A549 (cell line): ENCODE measurements around the gene DOCK10. TPM values are rescaled to one million over a fixed set of nuclear protein-coding genes. Genes with fewer than 3 reads are reported as not detected.

ENCODE experiments used
- ATAC-seq, 2 experiments: fragments of 200-7000 bp in 1 of 2; fragments of >200 bp in 1 of 2; cut with Nextera tagmentation in 1 of 2; cut with Tn5 transposase in 1 of 2; 3 replicates each; pipeline versions ENCODE4 v1.8.0 to v1.9.1; 2018 to 2020; ENCODE audit warnings: mild to moderate bottlenecking in 1 of 2, moderate library complexity in 1 of 2
- CTCF ChIA-PET: fragments of 300-600 bp; sonication (Branson Sonifier 250); formaldehyde crosslinking; extraction: SDS; loops from one replicate; lab custom pipeline; 2021; ENCODE audit warnings: antibody characterized with exemption, inconsistent platforms; lab: Yijun Ruan, JAX
- POLR2A ChIA-PET: fragments of 350-600 bp; formaldehyde crosslinking; extraction: SDS; loops from one replicate; lab custom pipeline; 2021; ENCODE audit warnings: antibody characterized with exemption, inconsistent platforms; lab: Yijun Ruan, JAX
- DNase-seq, 2 experiments: peaks; one replicate each; pipeline versions ENCODE4 v3.0.0 to v3.0.0-alpha.2; 2011 to 2016; ENCODE audit warnings: low read depth in 1 of 2, low spot score in 1 of 2
- FAIRE-seq: peaks from 2 replicates; lab custom pipeline; 2011; peaks lifted over from hg19 to GRCh38; lab: Jason Lieb, UNC
- H3K27ac ChIP-seq, 2 experiments: fragments of >200 bp; sonication (Bioruptor Twin); formaldehyde crosslinking; 3 replicates each; pipeline ENCODE4 v1.5.1; 2016 to 2017
- H3K4me1 ChIP-seq: fragments of >200 bp; sonication (Bioruptor Twin); formaldehyde crosslinking; 3 replicates; pipeline ENCODE4 v1.6.1; 2016
- H3K4me2 ChIP-seq: fragments of >200 bp; sonication (Bioruptor Twin); formaldehyde crosslinking; 3 replicates; pipeline ENCODE4 v1.6.1; 2016
- H3K4me3 ChIP-seq: fragments of >200 bp; sonication (Bioruptor Twin); formaldehyde crosslinking; 3 replicates; pipeline ENCODE4 v1.5.1; 2016
- H3K9me3 ChIP-seq: fragments of >200 bp; sonication (Bioruptor Twin); formaldehyde crosslinking; 3 replicates; pipeline ENCODE4 v1.6.1; 2016
- CBX2 ChIP-seq: fragments of 200-600 bp; sonication (generic); IDR thresholded peaks from 2 replicates; pipeline ENCODE4 v1.6.1; 2016; ENCODE audit warnings: low read depth, mild to moderate bottlenecking, borderline replicate concordance
- FOSB ChIP-seq: fragments of 250-450 bp; sonication (Bioruptor Pico); IDR thresholded peaks from 2 replicates; pipeline ENCODE4 v1.5.0; 2020; ENCODE audit warnings: mild to moderate bottlenecking, moderate library complexity
- FOSL2 ChIP-seq, 2 experiments: fragments of 450-650 bp in 1 of 2; fragments of >200 bp in 1 of 2; sonication (Bioruptor Twin) in 1 of 2; formaldehyde crosslinking; IDR thresholded peaks; 2 replicates each; pipeline versions ENCODE4 v1.5.0 to v1.6.1; 2016 to 2020; ENCODE audit warnings: mild to moderate bottlenecking in 1 of 2, moderate library complexity in 1 of 2
- HDAC2 ChIP-seq: fragments of 200-600 bp; sonication (generic); IDR thresholded peaks from 2 replicates; pipeline ENCODE4 v1.6.1; 2016
- JUN ChIP-seq, 2 experiments: fragments of >200 bp; sonication (Bioruptor Twin); formaldehyde crosslinking; IDR thresholded peaks; 2 replicates in 1 of 2; 3 replicates in 1 of 2; pipeline ENCODE4 v1.6.1; 2016 to 2017
- MAZ ChIP-seq: fragments of 150-350 bp; IDR thresholded peaks from 2 replicates; pipeline ENCODE4 v1.6.1; 2014; ENCODE audit warnings: antibody characterized with exemption, low read depth, low read length, borderline replicate concordance
- NFE2L2 ChIP-seq: fragments of 150-350 bp; conservative IDR thresholded peaks from 2 replicates; pipeline ENCODE4 v1.6.1; 2014; ENCODE audit warnings: low read length
- POLR2AphosphoS2 ChIP-seq: conservative IDR thresholded peaks from 2 replicates; pipeline ENCODE4 v1.6.1; 2012; ENCODE audit warnings: low read length, improper control_type of control experiment, inconsistent platforms
- RCOR1 ChIP-seq: fragments of 150-350 bp; IDR thresholded peaks from 2 replicates; pipeline ENCODE4 v1.6.1; 2014; ENCODE audit warnings: antibody characterized with exemption, low read length, low read depth
- RFX5 ChIP-seq: fragments of 450-650 bp; IDR thresholded peaks from 2 replicates; pipeline ENCODE4 v1.7.1; 2014; ENCODE audit warnings: antibody characterized with exemption, mild to moderate bottlenecking, moderate library complexity
- SMC3 ChIP-seq: fragments of >200 bp; sonication (Bioruptor Twin); formaldehyde crosslinking; IDR thresholded peaks from 3 replicates; pipeline ENCODE4 v1.6.1; 2018; ENCODE audit warnings: inconsistent platforms
- SREBF2 ChIP-seq: fragments of 450-650 bp; IDR thresholded peaks from 2 replicates; pipeline ENCODE4 v1.6.1; 2014; ENCODE audit warnings: mild to moderate bottlenecking, moderate library complexity
- TFCP2L1 ChIP-seq: fragments of 250-450 bp; sonication (Bioruptor Pico); IDR thresholded peaks from 2 replicates; pipeline ENCODE4 v1.5.0; 2021; ENCODE audit warnings: mild to moderate bottlenecking
- ZFP36 ChIP-seq: fragments of 450-650 bp; IDR thresholded peaks from 2 replicates; pipeline ENCODE4 v1.6.1; 2014; ENCODE audit warnings: borderline replicate concordance; ENCODE audit not compliant: partially characterized antibody
- ZSCAN20 ChIP-seq: fragments of 250-450 bp; sonication (Bioruptor Pico); IDR thresholded peaks from 2 replicates; pipeline ENCODE4 v1.8.0; 2022; ENCODE audit warnings: mild to moderate bottlenecking, moderate library complexity
- WGBS: methylation state at CpG from one replicate; pipeline ENCODE4 v1.1.6; 2017; ENCODE audit errors: missing lambda C conversion rate; 5-methylcytosine and 5-hydroxymethylcytosine counted together
- polyA plus RNA-seq, 4 experiments: library from polyadenylated mRNA; depleted of rRNA in 3 of 4; stranded (reverse); fragments of >200 nt; fragmentation: RNase III in 1 of 4; extraction: RNeasy Plus Mini Kit Qiagen cat#74134 plus additional on column Dnase treatment in 1 of 4; gene quantifications; 2 replicates in 3 of 4; 3 replicates in 1 of 4; pipeline ENCODE4 v1.2.3, GENCODE V29; 2011 to 2017
- TF ChIP-seq, protein P1 (sequence below): fragments of >200 bp; sonication (Bioruptor Twin); formaldehyde crosslinking; IDR thresholded peaks from 2 replicates; pipeline ENCODE4 v1.6.1; 2016
- TF ChIP-seq, protein P2 (sequence below): fragments of 450-650 bp; IDR thresholded peaks from 2 replicates; pipeline ENCODE4 v1.6.1; 2014; ENCODE audit warnings: antibody characterized with exemption
- TF ChIP-seq, protein P3 (sequence below): fragments of 250-450 bp; sonication (Bioruptor Pico); IDR thresholded peaks from 2 replicates; pipeline ENCODE4 v1.5.0; 2020; ENCODE audit warnings: low read depth, mild to moderate bottlenecking, moderate library complexity
- TF ChIP-seq, protein P4 (sequence below): fragments of 150-350 bp; IDR thresholded peaks from 2 replicates; pipeline ENCODE4 v1.6.1; 2014; ENCODE audit warnings: low read depth, mild to moderate bottlenecking, low read length
- TF ChIP-seq, protein P5 (sequence below): fragments of 250-450 bp; sonication (Bioruptor Pico); IDR thresholded peaks from 2 replicates; pipeline ENCODE4 v1.5.0; 2021; ENCODE audit warnings: mild to moderate bottlenecking, moderate library complexity, borderline replicate concordance

The DOCK10 gene
- polyA plus RNA-seq, 2 of the 4 experiments (the other 2 are of a cell fraction) = 43.0 to 45.3 TPM

DNA sequence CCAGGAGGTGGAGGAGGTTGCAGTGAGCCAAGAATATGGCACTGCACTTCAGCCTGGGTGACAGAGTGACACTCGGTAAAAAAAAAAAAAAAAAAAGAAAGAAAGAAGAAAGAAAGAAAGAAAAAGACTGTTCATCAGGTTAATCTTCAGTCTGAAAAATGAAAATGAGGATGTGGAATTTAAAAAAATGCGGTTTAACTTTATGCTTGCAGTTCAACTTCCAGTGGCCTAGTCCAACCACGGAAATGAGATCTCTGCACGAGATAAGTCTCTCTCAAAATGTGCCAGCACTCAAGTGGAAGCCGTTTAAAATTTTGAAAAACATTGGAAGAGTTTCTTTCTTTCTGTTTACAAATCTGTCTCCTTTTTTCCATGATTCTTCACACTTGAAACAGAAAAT lies 112.1 kb downstream of the DOCK10 start:
- no peak overlapping the region for H3K4me2 ChIP-seq
- 86% methylated on average over 5 of the region's 5 CpGs for WGBS
- peaks cover 11% of the 10 kb centered on the region for H3K4me1 ChIP-seq
- H3K27ac ChIP-seq = no peak overlapping the region
- H3K4me3 ChIP-seq = no peak overlapping the region
- H3K9me3 ChIP-seq = no peaks in the 10 kb centered on the region
- POLR2A ChIA-PET = no interaction called here
- no peak for ATAC-seq
- CTCF ChIA-PET = interaction anchor here (1.1 kb wide), 1 partner anchor 127 kb away, joined by 3 read pairs; no protein-coding TSS in a partner anchor
- no peak for FAIRE-seq
- TF ChIP-seq FOSL2 (IDR thresholded peaks at IDR 0.05) = no peak
- no peak for TF ChIP-seq FOSL2 (CRISPR knock-in tag; IDR thresholded peaks at IDR 0.05)
- no peak for TF ChIP-seq CBX2
- no peak for TF ChIP-seq ZSCAN20
- TF ChIP-seq SMC3 = no peak
- no peak for TF ChIP-seq HDAC2
- no peak for TF ChIP-seq POLR2AphosphoS2
- TF ChIP-seq, protein P1, sequence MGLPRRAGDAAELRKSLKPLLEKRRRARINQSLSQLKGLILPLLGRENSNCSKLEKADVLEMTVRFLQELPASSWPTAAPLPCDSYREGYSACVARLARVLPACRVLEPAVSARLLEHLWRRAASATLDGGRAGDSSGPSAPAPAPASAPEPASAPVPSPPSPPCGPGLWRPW = no peak
- DNase-seq = no peak

DNA sequence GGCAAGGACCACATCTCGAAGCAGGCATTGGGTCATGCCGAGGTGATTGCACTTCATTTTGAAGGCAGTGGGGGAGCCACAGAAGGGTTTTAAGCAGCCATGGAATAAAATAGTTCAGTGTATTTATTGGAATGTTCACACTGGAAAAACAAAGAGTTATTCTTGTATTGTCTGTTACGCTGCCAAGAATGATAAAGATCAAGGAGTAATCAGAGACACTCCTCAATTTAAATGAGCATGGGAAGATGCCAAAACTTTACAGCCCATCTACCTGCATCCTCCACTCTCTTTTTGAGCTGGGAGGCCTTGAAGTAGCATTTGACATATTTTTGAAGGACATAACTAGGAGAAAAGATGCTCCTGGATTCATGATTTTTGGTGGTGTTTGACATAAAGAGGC lies 112.8 kb downstream of the DOCK10 start:
- ATAC-seq (no peak), FAIRE-seq (no peak), DNase-seq (no peak)
- TF ChIP-seq, protein P1 = no peak
- TF ChIP-seq ZFP36 (no peak), SMC3 (no peak), FOSB (CRISPR knock-in tag) (no peak), SREBF2 (no peak), JUN (IDR thresholded peaks at IDR 0.05) (no peak), RCOR1 (no peak), ZSCAN20 (no peak), NFE2L2 (no peak), TFCP2L1 (CRISPR knock-in tag) (no peak), RFX5 (no peak), MAZ (no peak)
- TF ChIP-seq, protein P2, sequence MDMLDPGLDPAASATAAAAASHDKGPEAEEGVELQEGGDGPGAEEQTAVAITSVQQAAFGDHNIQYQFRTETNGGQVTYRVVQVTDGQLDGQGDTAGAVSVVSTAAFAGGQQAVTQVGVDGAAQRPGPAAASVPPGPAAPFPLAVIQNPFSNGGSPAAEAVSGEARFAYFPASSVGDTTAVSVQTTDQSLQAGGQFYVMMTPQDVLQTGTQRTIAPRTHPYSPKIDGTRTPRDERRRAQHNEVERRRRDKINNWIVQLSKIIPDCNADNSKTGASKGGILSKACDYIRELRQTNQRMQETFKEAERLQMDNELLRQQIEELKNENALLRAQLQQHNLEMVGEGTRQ = no peak
- TF ChIP-seq, protein P3, sequence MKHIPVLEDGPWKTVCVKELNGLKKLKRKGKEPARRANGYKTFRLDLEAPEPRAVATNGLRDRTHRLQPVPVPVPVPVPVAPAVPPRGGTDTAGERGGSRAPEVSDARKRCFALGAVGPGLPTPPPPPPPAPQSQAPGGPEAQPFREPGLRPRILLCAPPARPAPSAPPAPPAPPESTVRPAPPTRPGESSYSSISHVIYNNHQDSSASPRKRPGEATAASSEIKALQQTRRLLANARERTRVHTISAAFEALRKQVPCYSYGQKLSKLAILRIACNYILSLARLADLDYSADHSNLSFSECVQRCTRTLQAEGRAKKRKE (CRISPR knock-in tag) = no peak
- TF ChIP-seq, protein P4, sequence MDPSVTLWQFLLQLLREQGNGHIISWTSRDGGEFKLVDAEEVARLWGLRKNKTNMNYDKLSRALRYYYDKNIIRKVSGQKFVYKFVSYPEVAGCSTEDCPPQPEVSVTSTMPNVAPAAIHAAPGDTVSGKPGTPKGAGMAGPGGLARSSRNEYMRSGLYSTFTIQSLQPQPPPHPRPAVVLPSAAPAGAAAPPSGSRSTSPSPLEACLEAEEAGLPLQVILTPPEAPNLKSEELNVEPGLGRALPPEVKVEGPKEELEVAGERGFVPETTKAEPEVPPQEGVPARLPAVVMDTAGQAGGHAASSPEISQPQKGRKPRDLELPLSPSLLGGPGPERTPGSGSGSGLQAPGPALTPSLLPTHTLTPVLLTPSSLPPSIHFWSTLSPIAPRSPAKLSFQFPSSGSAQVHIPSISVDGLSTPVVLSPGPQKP = no peak
- TF ChIP-seq, protein P5, sequence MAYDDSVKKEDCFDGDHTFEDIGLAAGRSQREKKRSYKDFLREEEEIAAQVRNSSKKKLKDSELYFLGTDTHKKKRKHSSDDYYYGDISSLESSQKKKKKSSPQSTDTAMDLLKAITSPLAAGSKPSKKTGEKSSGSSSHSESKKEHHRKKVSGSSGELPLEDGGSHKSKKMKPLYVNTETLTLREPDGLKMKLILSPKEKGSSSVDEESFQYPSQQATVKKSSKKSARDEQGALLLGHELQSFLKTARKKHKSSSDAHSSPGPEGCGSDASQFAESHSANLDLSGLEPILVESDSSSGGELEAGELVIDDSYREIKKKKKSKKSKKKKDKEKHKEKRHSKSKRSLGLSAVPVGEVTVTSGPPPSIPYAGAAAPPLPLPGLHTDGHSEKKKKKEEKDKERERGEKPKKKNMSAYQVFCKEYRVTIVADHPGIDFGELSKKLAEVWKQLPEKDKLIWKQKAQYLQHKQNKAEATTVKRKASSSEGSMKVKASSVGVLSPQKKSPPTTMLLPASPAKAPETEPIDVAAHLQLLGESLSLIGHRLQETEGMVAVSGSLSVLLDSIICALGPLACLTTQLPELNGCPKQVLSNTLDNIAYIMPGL = no peak
- Histone ChIP-seq H3K4me3 (no peak overlapping the region), H3K27ac (no peak overlapping the region), H3K4me1 (peaks cover 11% of the 10 kb centered on the region), H3K4me2 (no peak overlapping the region), H3K9me3 (no peaks in the 10 kb centered on the region)
- ChIA-PET CTCF (no interaction called here), POLR2A (no interaction called here)
- 95% methylated on average over 3 of the region's 3 CpGs for WGBS
